ENCODE data around the gene TUBA3E.
"Not testable (repeated sequence)": the region's sequence is repeated elsewhere in the genome, so short reads cannot be mapped to it uniquely, and the experiment has no call there.

The TUBA3E gene

GRCh38 chr2:130150181-130151144 lies 47.8 kb downstream of the TUBA3E start:
- DNase-seq (ENCODE audit: low read depth in 2 of 2): no peak
- H3K4me3 ChIP-seq (replicated peaks in 1 of 2; ENCODE audit: low read depth in 2 of 2, low read length in 2 of 2): no peak overlapping the region
- TF ChIP-seq CTCF (IDR thresholded peaks at IDR 0.05; ENCODE audit: low read depth, low read length): no peak

GRCh38 chr2:130148515-130148914 lies 49.7 kb downstream of the TUBA3E start:
- H3K4me3 ChIP-seq (replicated peaks in 1 of 2; ENCODE audit: low read depth in 2 of 2, low read length in 2 of 2); DNase-seq (ENCODE audit: low read depth in 2 of 2): not testable (repeated sequence)

DNA sequence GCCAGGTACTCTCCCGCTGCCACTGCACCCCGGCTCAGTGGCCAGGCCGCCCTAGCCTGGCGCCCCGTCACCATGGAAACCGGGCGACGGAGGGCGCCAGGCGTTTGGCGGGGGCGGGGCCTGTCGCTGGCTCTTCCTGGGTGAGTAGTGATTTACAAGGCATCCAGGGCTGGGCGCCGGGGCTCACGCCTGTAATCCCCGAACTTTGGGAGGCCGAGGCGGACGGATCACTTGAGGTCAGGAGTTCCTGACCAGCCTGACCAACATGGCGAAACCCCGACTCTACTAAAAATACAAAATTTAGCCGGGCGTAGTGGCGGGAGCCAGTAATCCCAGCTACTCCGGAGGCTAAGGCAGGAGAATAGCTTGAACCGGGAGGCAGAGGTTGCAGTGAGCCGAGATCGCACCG lies 53.2 kb downstream of the TUBA3E start, which contains the start of gene CCDC74B:
Gene CCDC74B, minus strand, starts transcription at position 107 of the 409 bp plus-strand sequence. CDS start 116 bp downstream, outside the sequence.
- DNase-seq (ENCODE audit: low read depth in 2 of 2): peak; percentile 34 to 39
- peak within 1 kb of the TSS; percentile 36 for H3K4me3 ChIP-seq (replicated peaks in 1 of 2; ENCODE audit: low read depth in 2 of 2, low read length in 2 of 2)

GRCh38 chr2:130143266-130144039 lies 54.8 kb downstream of the TUBA3E start:
- H3K4me3 ChIP-seq (replicated peaks in 1 of 2; ENCODE audit: low read depth in 2 of 2, low read length in 2 of 2): not testable (repeated sequence)
- DNase-seq (ENCODE audit: low read depth in 2 of 2): peak in 1 of 2 donors; percentile 18

GRCh38 chr2:130142396-130143265 lies 55.6 kb downstream of the TUBA3E start:
- not testable (repeated sequence) for H3K4me3 ChIP-seq (replicated peaks in 1 of 2; ENCODE audit: low read depth in 2 of 2, low read length in 2 of 2); DNase-seq (ENCODE audit: low read depth in 2 of 2)

All from cardiac fibroblast (primary cell).